Glomerular visceral epithelial cell (primary cell): ENCODE measurements around the gene ZSCAN4.

Source experiments
- DNase-seq: peaks from one replicate; pipeline ENCODE4 v3.0.0-alpha.2; 2016; ENCODE audit errors: extremely low spot score

ZSCAN4 gene, protein sequence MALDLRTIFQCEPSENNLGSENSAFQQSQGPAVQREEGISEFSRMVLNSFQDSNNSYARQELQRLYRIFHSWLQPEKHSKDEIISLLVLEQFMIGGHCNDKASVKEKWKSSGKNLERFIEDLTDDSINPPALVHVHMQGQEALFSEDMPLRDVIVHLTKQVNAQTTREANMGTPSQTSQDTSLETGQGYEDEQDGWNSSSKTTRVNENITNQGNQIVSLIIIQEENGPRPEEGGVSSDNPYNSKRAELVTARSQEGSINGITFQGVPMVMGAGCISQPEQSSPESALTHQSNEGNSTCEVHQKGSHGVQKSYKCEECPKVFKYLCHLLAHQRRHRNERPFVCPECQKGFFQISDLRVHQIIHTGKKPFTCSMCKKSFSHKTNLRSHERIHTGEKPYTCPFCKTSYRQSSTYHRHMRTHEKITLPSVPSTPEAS

DNA sequence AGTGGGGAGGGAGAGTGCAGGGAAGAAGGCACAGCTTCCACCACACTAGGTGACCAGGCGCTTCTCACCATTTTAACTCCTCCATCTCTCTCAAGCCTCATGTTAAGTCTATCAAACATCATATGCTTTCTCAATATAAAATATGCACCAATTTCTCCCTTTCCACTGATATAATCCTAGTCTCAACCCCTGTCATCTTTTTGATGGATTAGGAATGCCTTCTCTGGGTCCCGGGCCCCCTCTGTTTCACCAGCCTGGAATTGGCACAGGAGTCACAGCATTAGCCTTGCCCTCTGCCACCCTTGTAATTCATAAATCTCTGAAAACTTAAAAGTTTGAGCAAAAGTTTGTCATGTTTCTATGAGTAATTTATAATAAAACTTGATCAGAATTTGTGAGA lies at the start of gene ZSCAN4:
TSS of gene ZSCAN4 (plus strand) at position 301 of the 400 bp plus-strand sequence. CDS start 7,211 bp downstream, outside the sequence.
- no peak for DNase-seq

DNA sequence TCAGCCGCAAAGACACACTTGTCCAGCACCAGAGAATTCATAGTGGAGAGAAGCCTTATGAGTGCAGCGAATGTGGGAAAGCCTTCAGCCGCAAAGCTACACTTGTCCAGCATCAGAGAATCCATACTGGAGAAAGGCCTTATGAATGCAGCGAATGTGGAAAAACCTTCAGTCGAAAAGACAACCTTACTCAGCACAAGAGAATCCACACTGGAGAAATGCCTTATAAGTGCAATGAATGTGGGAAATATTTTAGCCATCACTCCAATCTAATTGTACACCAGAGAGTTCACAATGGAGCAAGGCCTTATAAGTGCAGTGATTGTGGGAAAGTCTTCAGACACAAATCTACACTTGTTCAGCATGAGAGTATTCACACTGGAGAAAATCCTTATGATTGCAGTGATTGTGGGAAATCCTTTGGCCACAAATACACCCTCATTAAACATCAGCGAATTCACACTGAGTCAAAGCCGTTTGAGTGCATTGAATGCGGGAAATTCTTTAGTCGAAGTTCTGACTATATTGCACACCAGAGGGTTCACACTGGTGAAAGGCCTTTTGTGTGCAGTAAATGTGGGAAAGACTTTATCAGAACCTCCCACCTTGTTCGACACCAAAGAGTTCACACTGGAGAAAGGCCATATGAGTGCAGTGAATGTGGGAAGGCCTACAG lies 47.9 kb upstream of the ZSCAN4 start:
- DNase-seq, result no peak

DNA sequence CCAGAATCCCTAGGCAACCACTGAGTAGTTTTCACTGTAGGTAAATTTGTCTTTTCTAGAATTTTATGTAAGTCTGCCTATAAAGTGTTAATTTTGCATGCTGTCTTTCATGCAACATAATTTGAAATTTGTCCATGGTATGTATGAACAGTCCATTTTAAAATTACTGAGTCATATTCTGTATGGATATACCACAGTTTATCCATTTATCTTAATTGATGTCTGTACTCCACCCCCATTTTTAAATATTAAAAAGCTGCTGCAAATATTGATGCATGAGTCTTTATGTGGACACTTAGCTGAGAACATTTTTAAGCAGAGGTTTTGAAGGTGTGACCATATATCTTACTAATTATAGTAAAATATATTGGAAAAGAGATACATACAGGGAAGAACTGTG lies 45.6 kb upstream of the ZSCAN4 start:
- DNase-seq, result no peak

DNA sequence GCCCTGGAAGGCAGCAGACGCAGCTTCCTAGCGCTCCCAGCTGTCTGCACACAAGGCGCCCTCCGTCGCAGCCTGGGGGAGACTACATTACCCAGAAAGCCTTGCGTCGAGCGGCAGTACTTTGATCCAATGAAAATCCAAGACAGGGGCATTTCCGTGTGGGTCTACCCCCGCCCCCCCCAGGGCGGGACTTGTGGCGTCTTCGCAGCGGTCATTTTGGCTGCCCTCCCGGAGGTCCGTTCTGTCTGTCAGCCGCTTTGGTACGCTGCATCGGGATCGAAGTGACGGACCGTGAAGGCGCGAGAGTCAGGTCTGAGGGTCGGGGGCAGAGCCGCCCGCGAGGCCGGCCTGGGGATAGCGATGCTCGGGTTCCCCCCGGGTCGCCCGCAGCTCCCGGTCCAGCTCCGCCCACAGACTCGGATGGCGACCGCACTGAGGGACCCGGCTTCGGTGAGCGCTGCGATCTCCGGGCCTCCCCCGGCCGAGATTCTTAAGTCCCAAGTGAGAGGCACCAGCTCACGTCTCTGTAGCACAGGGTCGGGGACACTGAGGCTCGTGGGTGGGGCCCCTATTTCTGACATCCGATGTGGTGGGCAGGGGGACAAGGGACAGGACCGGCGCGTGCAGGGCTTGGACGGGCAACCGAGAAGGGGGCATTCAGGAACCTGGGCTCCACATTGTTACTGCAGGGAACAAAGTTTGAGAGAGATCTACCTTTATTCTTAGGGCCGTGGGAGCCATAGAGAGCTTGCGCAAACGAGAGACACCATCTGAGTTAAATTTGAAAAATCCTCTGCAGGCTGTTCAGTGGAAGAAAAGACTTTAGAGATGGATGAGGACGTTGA lies 35.5 kb upstream of the ZSCAN4 start, which contains the start of gene ZNF211:
TSS of gene ZNF211 (plus strand) at position 182 of the 845 bp plus-strand sequence. CDS start at position 361, 179 bp downstream.
- DNase-seq, result peak; percentile 93

DNA sequence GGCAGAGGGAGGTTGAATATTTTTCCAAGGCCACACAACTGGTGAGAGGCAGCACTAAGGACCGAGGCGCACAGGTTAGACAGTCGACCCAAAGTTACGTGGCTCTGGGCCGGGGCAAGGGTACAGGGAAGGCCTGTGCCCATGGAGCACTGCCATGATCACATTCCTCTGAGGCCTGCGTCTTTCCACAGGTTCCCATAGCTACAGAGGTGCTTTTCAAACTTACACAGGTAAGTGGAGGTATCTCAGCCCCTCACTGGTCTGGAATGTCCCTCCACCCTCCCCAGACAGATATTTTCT lies 35.0 kb upstream of the ZSCAN4 start:
- DNase-seq, result no peak

DNA sequence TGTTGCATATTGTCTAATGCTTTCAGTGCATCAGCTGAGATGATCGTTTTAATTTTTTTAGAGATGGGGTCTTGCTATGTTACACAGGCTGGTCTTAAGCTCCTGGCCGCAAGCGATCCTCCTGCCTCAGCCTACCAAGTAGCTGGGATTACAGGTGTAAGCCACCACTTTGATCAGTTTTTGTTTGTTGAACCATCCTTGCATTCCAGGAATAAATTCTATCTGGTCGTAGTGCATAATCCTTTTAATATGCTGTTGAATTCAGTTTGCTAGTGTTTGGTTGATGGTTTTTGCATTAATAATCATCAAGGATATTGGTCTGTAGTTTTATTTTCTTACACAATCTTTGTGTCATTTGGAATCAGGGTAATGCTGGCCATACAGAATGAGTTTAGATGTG lies 31.4 kb upstream of the ZSCAN4 start:
- DNase-seq, result no peak

DNA sequence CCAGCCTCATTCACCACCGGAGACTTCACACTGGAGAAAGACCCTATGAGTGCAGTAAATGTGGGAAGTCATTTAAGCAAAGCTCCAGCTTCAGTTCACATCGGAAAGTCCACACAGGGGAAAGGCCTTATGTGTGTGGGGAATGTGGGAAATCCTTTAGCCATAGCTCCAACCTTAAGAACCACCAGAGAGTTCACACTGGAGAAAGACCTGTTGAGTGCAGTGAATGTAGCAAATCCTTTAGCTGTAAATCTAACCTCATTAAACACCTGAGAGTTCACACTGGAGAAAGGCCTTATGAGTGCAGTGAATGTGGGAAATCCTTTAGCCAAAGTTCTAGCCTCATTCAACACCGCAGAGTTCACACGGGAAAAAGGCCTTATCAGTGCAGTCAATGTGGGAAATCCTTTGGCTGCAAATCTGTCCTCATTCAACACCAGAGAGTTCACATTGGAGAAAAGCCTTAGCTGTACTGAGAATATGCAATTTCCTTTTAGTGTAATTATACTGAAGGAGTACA lies 27.0 kb upstream of the ZSCAN4 start:
- DNase-seq, result no peak

DNA sequence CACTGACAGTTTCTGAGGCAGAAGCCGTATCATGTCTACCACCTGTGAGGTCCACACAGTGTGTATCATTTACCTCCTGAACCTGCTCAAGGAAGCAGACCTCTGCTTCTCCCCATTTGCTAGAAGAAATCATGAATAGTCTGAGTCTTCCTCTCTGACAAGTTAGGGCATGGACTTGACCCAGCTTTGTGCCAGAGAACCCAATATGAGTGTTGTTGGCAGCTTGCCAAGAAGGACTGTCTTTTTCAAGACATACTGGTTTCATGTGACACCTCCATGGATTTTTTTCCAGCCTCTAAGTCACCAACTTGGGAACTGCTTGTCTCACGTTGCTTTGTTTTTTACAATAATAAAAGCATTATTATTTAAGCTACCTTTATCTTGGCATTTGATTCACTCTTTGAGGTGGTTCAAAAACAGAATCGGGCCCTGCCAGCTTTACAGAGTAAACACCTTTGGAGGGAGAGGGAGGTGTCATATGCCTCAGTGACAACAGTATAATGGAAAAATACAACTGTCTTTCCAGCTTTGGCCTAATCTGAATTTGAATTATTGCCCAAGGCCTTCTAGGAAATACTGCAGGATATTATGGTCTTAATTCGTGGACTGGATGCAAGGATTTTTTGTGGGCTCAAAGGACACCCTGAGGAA lies 26.2 kb upstream of the ZSCAN4 start:
- no peak for DNase-seq

DNA sequence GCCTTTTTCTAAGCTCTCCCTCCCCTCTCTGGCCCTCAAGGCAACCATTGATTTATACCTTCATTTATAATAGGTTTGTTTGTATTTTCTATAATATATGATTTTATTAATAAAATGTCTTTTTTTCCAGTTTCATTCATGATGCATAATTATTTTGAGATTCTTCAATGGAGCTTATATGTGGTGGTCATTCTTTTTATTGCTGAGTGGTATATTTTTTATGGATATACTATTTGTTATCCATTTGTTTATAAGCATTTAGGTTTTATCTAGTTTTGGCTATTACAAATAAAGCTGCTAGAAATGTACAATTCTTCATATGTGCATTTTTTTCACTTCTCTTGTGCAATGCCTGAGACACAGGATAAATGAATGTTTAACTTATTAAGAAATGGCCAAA lies 25.0 kb upstream of the ZSCAN4 start:
- no peak for DNase-seq

DNA sequence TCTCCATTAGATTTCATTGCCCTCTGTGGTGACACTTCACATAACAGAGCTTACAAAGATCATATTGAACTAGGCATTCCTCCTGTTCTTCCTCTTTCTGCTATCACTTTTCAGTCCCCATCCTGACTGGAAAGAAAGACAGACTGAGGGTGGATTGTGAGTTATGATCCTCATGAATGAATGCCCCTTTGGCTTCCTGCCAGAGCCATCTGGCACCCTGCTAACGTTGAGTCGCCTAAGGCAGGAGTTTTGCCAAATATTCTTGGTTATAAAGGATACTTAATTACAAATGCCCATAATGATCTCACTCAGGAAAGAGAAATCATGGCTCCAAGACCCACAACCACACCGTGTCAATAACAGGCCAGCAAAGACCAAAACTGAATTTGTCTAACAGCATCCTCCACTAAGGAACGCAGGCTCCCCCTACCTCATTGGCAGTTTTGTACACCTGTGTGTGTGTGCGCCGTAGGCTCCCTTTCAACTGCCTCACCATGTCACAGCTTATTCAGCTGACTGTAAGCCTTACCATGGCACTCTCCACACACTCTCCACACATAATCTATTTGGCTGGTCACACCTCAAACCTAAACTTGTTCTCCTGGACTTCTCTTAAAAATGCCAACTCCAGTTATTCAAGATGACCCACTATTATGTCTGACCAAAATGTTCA lies 20.3 kb upstream of the ZSCAN4 start:
- no peak for DNase-seq

DNA sequence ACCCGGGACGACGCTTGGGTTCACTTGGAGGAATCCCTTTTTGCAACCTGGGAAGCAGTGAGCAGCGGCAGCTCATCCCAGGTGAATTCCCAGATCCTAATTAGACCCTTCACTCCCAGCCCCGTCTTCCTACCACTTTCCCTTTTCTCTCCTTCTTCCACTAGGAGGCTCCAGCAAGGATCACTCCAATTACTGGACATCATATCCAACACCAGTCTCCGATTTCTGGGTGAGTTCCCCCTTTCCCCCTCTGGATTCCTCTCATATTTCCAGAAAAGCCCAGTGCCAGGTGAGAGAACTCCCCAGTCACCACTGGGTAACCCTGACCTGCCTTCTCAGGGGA lies 17.1 kb upstream of the ZSCAN4 start:
- no peak for DNase-seq

DNA sequence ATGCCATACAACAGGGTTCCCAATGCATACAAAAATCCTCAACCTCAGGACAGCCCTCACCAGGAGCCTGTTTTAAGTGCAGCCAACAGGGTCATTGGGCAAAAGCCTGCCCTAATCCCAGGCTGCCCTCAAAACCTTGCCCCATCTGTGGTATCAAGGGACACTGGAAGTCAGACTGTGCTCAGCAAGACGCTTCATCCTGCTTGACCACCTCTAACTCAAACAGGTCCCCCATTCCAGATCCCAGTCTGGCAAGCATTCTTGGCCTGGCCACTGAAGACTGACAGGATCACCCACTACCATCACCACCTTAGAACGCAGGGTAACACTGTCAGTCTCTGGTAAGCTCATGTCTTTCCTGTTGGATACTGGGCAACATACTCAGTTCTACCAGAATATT lies 15.0 kb upstream of the ZSCAN4 start:
- no peak for DNase-seq

DNA sequence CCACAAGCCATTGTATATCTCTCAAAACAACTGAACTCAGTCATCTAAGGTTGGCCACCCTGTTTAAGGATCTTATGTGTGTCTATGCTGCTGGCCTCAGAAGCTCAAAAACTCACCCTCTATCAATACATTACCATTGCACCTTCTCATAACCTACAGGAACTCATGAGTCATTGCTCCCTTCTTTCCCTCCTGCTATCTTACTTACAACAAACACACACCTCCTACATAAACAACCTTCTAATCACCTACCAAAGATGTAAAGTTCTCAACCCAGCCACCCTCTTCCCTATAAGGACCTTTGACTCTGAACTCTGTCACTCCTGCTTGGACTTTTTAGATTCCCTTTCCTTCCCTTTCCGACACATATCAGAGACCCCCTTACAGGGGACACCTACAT lies 13.3 kb upstream of the ZSCAN4 start:
- DNase-seq, result no peak

DNA sequence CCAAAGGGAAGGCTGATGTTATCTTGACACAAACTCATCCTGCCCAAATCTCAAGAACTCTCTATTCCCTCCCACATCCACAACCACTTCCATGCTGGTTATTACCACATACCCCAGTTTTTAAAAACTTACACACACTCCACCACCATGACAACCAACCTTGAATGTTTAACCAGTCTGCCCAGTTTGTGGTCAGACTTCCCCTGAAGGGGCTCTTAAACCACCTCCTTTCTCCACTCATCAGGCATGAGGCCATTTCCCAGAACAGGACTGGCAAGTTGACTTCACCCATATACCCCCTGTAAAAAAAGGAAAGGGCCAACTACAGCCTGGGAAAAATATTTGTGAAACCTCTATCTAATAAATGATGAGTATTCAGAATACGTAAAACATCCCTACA lies 12.4 kb upstream of the ZSCAN4 start:
- DNase-seq, result no peak

DNA sequence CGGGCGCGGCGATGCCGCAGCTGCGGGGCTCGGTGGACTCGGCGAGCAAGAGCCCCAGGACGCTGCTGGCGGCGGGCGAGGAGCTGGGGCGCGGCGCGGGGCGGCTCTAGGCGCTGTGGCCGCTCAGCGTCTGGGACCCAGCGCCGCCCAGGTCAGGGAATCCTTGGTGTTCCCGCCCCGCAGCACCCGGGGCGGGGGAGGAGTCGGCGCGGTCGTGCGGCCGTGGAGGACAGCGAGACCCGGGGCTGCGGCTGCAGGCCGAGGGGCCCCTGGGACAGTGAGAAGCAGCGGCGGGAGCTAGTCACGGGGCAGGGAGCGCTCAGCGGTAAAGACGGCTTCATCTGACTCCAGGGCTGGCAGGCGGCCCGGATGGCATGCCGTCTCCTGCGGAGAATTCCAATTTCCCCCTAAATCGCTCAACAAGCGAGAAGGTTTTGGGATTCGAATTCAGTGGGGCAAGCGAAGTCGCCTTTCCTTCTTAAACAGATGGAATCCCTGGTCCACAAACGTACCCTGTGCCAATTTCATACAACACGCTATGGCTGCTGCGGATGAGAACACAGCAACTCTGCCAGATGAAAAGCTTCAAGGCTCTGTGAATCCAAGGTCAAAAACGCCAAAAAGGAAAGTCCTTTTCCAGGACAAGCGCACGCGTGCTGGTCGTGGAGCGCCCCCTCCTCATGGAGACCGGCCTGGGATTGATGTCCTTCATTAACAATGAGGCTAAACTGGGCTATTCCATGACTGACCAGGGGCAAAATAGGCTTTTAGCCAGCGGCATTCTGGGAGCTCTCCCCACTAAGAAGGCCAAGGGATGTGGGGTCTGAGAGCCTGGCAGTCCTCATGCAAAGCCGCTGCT lies 4.2 kb upstream of the ZSCAN4 start:
- DNase-seq, result peak; percentile 58

DNA sequence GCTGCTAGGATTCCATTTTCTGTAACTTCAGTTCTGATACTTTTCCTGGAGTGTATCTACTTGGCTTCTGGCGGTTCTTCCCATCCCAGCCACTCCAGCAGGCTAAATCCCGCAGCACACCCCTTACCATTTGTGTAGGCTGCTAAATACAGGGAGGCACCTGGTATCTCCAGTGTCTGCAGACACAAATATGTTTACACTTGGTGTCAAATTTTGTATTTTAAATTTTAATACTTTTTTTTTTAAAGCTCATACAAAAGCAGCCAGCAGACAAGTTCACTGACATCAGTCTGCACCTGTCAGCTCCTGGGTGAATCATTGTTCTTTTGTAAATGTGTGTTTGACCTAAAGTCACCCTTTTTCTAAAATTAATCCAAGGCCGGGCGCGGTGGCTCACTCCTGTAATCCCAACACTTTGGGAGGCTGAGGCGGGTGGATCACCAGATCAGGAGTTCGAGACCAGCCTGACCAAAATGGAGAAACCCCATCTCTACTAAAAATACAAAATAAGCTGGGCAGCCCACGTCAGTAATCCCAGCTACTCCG lies 3.4 kb upstream of the ZSCAN4 start:
- DNase-seq, result no peak

DNA sequence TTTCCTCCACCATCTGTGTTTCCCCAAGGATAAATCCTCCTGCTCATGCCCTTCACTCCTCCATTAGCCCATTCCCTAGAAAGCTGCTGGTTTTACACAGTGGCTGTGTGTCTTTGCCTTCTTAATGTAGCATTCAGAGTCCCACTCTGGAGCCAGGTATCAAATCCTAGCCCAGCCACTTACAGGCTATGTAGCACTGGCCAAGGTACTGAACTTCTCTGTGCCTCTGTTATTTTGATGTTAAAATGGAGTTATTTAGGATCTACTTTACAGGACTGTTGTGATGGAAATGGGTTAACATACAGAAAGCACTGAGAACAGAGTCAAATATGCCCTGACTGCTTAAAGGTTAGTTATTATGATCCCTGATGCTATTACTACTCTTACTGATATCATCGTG lies 1.5 kb upstream of the ZSCAN4 start:
- no peak for DNase-seq

DNA sequence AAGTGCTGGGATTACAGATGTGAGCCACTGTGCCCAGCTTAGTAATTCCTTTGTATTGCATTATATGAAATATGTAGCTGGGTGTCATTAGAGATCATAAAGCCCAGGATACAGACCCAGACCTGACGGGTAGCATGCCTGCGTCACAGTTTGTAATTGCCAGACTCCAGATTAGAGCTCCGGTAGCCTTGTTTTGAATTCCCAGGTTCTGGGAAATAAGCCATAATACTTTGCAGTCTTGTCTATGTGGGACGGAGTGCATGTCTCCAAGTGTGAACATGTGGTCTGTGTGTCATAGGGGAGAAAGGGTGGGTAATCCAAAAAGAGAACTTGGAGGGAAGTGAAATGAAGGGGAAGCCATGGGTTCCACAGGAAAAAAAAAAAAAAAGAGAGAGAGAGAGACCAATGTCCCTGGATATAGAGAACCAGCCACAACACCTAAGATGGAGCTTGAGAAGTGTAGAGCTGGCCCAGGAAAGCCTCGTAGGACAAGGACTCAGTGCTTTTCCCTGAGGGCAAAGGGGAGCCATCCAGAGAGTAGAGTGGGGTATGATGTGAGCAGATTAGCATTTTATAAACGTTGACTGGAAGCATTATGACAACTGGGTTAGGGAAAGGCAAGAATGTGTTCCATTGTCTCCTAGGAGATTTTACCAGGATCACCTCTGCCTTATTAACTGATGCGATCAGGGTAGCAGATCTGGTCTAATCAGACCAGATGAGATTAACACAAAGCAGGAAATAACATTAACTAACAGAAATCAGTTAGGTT lies 2.6 kb downstream of the ZSCAN4 start:
- DNase-seq, result no peak

DNA sequence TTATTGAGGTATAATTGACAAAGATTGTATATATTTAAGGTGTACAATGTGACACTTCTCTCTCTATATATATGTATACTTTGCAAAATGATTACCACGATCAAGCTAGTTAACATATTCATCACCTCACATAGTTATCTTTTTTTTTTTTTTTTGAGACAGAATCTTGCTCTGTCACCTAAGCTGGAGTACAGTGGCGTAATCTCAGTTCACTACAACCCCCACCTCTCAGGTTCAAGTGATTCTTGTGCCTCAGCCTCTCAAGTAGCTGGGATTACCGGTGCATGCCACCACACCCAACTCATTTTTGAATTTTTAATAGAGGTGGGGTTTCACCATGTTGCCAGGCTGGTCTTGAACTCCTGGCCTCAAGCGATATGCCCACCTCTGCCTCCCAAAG lies 3.7 kb downstream of the ZSCAN4 start:
- no peak for DNase-seq
